ENCODE data around the gene NECAB3.

DNA sequence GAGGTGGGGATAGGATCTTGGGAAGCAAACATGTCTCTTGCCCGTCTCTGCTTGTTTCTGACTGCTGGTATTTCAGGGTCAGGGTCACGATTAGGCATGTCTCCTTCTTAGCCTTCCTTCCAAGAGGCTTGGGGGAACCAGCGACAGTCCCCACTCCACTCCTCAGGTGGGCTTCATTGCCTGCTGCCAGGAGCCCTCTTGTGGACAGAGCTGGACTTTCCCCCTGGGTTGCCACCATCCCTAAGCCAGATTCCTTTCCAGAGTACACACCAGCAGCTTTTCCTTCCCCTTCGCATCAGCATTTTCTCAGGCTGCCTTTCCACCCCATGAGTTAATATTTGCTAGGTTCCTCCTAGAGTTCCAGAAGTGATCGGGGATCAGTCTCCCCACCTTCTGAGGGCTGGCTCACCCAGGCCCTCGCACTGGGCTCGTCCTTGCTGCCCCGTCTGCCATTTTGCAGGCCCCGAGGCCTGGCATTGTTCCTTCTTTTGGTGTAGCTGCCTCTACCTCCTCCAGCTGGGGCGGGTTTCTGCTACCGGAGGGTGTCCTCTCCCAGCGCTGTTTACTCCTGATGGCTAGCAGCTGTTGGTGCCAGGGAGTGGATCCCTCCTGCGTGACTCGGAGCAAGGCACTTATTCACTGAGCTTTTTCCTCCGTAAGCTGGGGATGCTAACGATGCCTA is 20.9 kb downstream of the NECAB3 start:
- TF ChIP-seq CTCF (IDR thresholded peaks at IDR 0.05; ENCODE audit: insufficient read depth, low read length, poor library complexity, severe bottlenecking) (peak; percentile 52), EZH2phosphoT487 (conservative IDR thresholded peaks at IDR 0.05; ENCODE audit: low read length) (no peak)
